ENCODE results near the gene BROX.
"Not testable (repeated sequence)": the region's sequence is repeated elsewhere in the genome, so short reads cannot be mapped to it uniquely, and the experiment has no call there.

Gene BROX, protein sequence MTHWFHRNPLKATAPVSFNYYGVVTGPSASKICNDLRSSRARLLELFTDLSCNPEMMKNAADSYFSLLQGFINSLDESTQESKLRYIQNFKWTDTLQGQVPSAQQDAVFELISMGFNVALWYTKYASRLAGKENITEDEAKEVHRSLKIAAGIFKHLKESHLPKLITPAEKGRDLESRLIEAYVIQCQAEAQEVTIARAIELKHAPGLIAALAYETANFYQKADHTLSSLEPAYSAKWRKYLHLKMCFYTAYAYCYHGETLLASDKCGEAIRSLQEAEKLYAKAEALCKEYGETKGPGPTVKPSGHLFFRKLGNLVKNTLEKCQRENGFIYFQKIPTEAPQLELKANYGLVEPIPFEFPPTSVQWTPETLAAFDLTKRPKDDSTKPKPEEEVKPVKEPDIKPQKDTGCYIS

DNA sequence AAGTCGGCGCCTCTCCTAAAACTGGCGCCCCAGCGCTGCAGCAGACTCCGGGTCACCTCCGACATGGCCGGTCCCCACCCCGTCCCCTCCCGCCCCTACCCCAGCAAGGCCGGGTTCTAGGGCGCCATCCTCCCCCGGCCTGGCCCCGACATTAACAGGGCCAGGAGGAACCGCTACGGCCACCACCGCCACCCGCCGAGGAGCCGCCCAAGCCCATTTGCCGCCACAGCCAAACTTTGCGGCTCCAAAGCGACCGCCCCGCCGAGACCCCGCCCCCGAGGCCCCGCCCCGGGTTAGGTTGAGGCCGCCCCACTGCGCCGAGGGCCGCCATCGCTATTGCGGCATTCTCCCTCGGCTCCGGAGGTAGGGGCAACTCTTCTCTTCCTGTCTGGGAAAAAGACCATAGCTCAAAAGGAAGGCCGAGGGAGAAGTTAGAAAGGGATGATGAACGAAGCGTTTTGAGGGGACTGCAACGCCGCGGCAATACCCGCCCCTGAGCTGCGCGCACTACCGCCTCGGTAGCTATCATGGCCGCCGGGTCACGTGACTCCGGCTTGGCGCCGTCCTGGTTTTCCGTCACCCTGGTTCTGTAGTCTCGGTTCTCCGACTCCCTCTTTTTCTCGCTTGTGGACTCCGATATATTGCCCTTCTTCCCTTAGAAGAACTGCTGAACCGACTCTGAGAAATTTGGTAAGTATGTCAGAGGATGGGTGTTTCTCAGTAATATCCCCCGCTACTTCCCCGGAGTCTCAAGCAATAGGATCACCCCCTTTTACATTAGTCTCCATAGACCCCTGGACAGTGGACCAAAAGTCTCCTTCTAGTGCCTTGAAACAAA, at the start of gene BROX, which contains the start of gene AIDA:
BROX (plus strand) TSS at position 312 of the 838 bp plus-strand sequence. CDS start 3,136 bp downstream, outside the sequence.
AIDA (minus strand) TSS at position 239 of the 838 bp plus-strand sequence; CDS start at position 65, 174 bp downstream.
- peak; percentile 66 for DNase-seq

DNA sequence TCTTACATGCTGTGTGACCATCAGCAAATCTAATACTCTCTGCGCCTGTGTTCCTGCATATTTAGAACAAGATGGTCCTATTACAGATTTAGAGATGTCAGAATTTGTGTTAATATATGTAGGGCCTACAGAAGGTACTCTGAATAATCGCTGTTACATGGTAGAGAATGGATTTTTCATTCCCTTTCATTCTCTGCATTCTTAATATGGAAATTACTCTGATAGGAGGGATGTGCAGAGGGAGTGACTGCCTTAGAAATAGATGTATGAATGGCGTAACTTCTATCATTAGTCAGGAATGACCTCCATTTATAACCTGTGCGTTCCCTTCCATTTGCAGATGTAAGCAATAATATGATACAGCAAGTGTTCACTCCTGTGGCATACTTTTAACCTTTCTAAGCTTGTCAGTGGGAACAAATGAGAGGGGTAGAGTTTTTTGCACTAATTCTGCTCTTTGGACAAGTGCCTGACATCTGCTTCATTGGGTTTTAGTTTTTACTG, 48.9 kb upstream of the BROX start:
- DNase-seq = no peak

DNA sequence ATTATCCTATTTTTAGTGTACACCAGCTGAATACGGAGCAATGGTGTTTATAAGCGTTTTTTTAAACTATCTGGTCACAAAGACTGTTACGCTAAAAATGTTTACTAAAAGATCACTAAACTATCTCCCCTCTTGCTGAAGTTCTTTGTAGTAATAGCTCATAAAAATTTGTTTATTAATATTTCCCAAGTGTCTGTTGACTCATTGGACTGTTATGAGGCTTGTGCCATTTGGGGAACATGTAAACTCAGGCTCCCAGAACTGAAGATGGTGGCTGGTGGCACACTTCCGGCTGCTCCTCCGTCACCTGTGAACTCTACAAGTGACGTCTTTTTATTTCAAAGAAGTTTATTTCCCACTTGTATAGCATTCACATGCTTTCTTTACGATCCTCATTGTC, 46.4 kb upstream of the BROX start:
- no peak for DNase-seq

DNA sequence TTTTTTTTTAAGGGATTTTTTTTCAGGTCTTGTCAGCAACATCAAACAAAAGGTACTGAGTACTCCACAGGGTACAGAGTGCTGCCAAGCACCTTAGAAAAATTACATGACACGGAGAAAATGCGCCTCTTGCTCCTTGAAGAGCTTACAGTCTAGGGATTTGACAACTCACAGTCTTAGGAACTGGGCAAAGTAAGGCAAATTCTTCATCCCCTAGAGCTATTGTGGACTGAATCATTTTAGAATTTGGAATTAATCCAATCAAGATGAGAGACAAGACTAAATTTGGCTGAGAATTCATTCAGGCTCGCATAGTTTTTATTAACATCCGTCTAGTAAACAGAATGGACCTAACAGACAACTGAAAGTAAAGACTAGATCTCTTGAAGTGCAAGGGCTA, 44.2 kb upstream of the BROX start:
- DNase-seq = not testable (repeated sequence)

DNA sequence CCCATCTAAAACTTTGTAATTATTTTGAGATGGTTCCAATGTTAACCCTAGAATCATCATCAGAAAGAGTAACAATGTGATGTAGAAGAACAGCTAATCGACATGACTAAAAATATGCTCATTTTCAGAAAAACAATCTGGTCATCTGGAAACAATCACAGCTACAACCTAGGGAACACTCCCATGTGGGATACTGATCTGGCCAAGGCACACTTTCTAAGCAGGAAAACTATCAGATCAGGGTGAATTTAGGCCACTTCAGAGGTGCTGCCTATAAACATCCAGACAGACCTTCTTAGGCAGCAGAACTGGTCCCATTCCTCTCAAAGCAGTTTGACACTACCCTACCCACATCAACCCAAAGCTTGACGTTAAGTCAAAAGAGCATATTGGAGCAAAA, 43.3 kb upstream of the BROX start:
- not testable (repeated sequence) for DNase-seq

DNA sequence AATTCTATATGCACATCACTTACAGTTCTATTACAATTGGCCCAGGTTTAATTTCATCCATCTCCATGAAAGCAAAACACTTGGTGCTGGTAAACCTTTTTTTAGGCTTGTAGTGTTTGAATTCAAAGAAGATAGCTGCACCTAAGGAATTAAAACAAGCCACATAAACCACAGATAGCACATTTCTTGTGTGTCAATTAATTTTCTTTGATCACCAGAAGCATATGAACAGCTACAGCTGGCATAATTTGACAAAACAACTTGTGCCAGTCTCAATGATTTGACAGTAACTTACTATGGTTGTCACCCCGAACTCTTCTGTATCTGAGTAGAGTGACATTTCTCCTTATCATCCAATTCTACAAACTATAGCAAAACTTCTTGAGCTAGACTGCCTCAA, 42.3 kb upstream of the BROX start:
- DNase-seq = no peak

DNA sequence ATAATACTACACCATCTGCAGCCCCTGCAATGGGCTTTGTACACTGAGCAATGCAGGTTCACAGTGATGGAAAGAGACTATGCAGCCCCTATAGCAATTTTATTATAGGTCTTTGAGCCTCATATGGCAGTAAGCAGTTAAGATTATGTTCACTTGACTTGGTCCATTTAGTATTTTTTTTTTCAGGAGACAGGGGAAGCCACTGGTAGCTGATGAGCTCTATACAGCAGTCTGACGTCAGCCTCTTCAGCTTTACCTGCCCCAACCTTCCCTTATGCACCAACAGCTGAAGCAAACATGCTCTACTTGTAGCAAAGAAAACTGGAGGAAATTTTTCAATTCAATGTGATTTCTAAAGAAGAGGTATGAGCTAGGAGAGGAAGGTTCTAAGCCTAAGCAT, 32.3 kb upstream of the BROX start:
- no peak for DNase-seq

DNA sequence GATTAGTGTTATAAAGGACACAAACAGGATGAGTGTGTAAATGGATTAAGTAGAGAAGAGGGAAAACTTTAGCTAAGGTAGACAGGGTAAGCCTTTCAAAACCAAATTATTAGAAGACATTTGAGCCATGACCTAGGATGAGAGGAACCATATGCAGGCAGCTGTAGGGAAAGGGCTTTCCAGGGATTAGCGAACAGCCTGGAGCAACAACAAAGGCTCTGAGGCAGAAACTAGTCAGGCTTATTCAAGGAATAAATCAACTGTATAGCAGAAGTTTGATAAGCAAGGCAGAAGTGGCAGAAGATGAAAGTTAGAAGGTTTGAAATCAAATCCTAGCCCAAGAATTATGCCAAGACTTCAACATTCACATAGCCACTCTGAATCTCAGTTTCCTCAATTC, 21.3 kb upstream of the BROX start:
- DNase-seq = no peak

DNA sequence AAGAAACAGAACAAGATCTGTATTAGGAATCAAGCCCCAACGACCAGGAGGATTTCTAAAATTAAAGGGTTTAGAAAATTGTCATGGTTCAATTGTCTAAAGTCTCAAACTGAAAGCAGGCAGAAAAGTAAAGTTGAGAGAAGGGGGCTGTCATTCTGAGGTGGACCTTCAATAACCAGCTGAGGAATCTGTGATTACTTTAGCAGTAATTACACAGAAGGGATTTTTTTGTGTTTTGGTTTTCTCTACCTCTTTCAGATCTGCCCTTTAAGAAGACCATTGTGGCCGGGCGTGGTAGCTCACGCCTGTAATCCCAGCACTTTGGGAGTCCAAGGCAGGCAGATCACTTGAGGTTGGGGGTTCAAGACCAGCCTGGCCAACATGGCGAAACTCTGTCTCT, 17.4 kb upstream of the BROX start:
- no peak for DNase-seq

DNA sequence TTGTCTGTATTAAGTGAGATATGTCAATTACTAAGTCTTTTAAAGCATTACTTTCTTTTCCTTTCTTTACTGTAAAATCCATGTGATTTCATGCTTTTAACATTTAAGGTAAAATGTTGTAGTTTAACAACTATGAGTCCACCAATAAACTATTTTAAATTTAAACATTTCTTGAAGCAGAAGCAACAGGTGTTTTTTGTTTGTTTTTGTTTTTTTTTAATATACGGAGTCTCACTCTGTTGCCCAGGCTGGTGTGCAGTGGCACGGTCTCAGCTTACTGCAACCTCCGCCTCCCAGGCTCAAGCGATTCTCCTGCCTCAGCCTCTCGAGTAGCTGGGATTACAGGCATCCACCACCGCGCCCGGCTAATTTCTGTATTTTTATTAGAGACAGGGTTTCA, 15.6 kb upstream of the BROX start:
- no peak for DNase-seq

DNA sequence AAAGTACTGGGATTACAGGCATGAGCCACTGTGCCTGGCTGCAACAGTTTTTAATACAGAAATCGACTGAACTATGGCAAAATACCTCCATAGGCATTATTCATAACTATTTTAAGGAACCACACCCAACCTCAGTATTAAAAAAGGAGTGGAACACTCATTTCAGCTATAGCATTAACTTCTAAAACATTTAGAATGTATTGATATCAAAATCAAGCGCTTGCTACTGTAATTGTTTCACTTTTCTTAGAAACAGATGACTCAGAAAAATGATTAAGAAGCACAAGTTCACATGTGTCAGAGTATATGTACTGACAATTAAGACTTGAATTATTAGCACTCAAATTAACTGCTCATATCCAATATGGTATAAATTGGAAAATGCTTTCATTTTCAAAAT, 15.2 kb upstream of the BROX start:
- no peak for DNase-seq

DNA sequence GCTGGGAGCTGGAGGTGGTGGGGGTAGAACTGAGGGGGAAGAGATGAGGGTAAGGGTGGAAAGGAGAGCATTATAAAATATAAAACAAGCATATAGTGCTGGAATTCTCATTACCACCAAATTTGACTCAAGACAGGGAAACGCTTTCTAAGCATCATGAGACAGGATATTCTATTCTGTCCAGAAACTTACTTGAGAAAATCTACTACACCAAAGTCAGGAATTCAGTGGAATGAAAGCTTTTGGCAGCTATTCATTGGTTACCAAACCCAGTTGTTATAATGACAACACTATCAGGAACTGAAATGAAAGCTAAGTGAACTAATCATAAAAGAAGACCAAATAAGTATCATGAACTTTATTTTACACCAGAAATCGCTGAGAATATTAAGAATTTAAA, 14.5 kb upstream of the BROX start:
- DNase-seq = no peak

DNA sequence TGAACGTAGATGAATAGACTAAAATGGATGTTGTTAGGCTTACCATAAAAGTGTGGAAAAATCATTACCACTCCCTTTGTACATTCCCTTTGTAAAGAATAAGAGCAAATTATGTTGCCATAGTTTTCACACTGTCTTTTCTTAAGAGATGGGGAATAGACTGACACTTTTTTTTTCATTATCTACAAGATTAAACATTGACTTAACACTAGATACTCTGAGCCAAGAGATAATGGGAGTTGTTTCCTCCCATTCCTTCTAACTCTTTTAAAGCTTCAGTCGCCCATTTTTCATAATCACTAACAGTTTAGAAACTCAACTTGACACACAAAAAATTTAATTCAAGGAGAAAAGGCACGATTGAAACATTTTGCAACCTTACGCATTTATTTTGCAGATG, 10.2 kb upstream of the BROX start:
- no peak for DNase-seq

DNA sequence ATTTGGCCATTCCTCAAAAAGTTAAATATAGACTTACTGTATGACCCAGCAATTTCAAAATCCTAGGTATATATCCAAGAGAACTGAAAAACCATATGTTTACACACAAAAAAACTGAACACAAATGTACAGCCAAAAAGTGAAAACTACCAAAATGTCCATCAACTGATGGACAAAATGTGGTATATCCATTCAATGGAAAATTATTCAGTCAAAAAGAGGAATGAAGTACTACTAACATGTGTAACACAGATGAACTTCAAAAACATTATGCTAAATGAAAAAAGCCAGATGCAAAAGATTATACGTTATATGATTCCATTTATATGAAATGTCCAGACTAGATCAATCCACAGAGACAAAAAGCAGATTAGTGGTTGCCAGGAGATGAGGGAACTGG, 8.1 kb upstream of the BROX start:
- no peak for DNase-seq

DNA sequence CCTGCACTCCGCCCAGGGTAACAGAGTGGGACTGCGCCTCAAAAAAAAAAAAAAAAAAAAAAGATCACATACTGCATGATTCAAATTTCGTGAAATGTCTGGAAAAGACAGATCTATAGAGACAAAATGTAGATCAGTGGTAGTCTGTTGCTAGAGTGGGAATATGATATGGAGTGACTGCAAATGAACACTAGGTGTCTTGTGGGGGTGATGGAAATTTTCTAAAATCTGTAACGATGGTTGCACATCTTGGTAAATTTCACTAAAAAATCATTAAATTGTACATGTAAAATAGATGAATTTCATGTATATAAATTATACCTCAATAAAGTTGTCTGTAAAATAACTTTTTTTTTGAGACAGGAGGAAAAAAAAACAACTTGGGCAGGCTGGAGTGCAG, 5.5 kb upstream of the BROX start:
- DNase-seq = no peak

DNA sequence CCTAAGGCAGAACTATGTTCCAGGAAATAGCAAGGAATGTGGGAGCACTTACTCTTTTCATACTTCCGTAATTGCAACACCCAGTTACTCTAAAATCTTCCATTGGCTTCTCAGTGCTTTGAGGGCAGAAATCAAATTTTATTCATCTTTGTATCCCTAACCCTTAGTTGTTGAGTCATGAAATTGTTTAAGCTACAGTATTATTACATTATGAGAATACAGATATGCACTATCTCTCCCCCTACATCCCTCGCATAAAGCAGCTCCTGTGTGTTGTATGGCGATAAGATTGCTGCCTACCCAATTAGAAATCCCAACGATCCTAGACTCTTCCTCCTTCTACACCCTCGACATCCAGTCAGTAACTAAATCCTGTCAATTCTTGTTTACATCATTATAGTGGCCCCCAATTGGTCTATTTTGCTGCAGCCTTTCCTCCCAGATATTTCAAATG, 2.6 kb upstream of the BROX start:
- no peak for DNase-seq

DNA sequence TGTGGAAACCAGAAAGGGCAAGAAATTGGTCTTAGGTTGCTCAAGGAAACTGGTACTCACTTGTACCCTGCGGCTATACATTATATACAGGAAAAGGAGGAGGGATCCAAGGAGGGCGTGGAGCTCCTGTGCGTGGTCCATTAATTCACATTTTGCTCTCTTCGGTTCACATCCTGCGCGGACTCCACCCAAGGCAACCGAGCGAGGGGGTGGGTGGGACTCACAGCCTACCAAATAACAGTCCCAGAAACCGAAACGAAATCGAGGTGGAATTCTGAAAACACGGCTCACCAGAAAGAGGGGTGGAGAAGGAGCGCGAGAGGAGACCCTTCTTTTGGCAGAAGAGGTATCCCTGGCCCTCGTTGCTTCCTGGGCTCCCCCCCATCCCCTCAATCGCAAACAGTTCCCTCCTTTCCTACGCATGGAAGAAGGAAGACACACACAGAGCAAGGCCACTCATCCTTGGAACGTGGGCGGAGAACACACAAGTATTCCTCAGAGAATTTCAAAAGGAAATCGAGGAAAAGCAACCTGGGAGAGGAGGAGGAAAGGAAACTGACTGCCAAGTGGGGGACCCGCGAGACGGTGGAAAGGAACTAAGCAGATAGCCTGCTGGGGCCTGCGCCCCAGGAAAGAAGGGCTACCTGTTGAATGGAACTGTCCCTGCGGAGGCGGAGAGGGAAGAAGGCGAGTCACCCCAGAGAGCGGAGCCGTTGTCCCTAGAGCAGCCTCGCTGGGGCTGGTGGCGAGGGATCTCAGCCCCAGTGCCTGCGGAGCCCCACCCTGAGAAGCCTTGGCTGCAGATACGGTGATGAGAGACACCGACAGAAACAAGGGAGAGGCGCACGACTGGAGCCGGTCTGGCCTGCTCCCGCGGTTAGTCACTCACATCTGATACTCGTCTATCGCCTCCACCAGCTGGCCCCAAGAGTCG, 778 bp upstream of the BROX start:
- DNase-seq = no peak

DNA sequence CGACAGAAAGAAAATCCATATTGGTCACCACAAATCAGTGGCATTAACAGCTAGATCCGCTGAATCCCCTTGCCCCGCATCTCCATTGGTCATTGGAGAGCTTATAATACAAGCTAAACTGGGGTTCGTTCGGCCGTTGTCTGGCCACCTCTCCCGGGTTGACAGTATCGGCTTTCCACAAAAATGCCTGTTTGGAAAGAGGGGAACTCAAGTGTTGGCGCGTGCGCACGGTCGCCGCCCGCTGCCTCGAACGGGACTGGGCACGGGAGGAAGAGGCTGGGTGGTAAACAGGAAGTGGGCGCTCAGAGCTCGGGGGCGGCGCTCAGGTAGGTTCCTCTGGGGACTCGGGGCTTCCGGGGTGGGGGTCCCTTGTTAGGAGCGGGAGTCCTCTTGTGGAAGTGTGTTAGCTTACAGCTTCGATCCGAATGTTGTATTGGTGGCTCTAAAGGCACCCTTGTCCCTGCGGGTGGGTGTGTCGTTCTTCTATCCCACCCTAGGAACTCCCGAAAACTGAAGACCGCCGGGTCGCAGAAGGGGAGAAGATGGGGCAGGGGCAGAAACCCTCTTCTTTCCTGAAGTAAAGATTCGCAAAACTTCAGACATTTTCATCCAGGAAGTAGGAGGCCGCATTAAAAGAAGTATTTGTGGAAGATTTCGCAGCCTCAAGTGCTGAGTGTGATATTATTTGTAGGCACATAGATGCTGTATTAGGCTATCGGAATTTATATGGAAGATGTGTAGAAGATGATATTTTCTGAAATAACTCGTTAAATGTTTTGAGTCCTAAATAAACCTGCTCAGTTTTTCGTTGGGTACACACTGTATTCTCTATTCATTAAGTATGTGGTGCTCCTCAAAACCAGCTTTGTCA, 962 bp downstream of the BROX start:
- peak; percentile 94 for DNase-seq

DNA sequence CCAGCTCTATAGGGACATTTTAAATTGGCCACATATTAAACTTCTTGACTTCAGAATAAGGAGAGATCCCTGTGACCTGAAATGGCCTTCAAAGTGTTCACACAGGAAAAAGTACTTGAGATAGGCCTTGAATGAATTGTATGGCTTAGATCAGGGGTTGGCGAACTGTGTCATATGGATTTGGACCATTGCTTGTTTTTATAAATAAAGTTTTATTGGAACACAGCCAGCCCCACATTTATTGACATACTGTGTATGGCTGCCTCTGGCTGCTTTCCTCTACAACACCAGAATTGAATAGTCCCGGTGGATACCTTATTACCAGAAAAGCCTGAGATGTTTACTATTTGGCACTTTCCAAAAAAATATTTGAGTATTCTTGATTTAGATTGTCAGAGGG, 4.0 kb downstream of the BROX start:
- DNase-seq = no peak

DNA sequence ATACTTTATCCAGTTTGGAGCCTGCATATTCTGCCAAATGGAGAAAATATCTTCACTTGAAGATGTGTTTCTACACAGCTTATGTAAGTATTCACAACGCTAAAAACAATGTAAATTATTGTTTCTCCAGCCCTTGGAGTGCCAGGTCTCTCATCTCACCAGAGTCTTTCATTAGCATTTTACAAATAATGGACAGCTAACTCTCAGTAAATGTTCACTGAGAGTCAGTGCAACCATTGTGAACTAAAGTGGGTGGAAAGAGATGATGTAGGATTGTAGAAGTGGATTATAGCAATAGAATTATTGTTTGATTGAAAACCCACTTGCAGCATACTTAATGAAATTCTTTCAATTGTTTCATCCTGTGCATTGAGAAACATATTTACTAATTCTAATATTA, 16.4 kb downstream of the BROX start:
- DNase-seq = no peak

DNA sequence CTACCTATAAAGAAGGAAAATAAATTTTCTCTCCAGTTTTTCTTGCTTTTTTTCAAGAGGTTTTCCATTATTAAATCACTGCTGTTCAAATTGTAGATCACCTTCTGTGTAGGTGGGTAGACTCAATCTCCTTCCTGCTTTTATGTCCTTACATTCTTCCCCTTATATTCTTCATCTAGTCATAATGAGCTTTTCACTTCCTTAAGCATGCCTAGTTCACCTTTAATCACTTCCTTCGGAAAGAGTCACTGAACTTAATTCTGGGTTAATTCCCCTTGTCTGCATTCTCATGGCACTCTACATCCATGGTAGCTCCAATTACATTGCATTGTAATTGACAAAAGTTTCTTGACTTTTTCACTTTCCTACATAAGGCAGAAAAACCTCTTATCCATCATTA, 18.5 kb downstream of the BROX start:
- no peak for DNase-seq
